ENCODE measurements around the gene DRAP1.

The DRAP1 gene, protein sequence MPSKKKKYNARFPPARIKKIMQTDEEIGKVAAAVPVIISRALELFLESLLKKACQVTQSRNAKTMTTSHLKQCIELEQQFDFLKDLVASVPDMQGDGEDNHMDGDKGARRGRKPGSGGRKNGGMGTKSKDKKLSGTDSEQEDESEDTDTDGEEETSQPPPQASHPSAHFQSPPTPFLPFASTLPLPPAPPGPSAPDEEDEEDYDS

GRCh38 chr11:65919141-65919572 is at the start of gene DRAP1:
TSS of gene DRAP1 (plus strand) at chr11:65919426. CDS start at chr11:65919502, 76 bp downstream.
- Histone ChIP-seq H3K27ac (ENCODE audit: low read depth, low read length) (peak within 1 kb of the TSS; percentile 94), H3K36me3 (ENCODE audit: control insufficient read depth, insufficient read depth, low read length) (peaks cover 9% of the 10 kb centered on the region), H3K9ac (ENCODE audit: low read length) (peak within 1 kb of the TSS; percentile 70), H3K27me3 (ENCODE audit: control insufficient read depth, insufficient read depth, low read length) (no peaks in the 10 kb centered on the region), H3K4me1 (ENCODE audit: control insufficient read depth, insufficient read depth, low read length) (peaks cover 33% of the 10 kb centered on the region), H3K4me3 (ENCODE audit: low read length) (peak within 1 kb of the TSS; percentile 97)

DNA sequence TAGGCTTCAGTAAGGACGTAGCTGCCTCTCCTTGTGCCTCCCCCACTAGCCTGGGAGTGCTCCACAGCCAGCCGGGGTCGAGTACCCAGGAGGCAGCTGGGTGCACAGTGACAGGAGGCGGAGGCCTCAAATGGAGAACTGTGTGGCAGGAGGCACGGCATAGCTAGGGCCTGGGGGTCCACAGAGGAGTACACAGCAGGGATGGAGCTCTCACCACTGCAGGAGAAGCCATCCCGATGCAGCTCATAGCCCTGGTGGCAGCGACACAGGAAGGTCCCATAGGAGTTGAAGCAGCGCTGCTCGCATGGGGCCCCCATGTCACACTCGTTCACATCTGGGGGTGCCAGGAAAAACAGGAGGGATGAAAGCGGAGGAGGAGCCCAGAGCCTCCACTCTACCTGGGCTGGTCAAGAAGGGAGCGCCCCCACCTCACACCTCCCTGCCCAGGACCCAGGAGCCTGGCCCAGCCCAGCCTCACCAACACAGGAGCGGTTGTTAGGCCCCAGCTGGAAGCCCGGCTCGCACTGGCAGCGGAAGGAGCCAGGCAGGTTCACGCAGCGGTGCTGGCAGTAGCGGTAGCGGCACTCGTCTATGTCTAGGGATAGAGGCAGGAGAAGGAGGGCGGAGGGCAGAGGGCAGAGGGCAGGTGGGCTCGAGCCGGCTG is 49.5 kb upstream of the DRAP1 start:
- Histone ChIP-seq H3K4me1 (ENCODE audit: control insufficient read depth, insufficient read depth, low read length) (peaks cover 8% of the 10 kb centered on the region), H3K27ac (ENCODE audit: low read depth, low read length) (no peak overlapping the region), H3K4me3 (ENCODE audit: low read length) (no peak overlapping the region), H3K27me3 (ENCODE audit: control insufficient read depth, insufficient read depth, low read length) (no peaks in the 10 kb centered on the region), H3K9ac (ENCODE audit: low read length) (no peak overlapping the region), H3K36me3 (ENCODE audit: control insufficient read depth, insufficient read depth, low read length) (peaks cover 9% of the 10 kb centered on the region)

DNA sequence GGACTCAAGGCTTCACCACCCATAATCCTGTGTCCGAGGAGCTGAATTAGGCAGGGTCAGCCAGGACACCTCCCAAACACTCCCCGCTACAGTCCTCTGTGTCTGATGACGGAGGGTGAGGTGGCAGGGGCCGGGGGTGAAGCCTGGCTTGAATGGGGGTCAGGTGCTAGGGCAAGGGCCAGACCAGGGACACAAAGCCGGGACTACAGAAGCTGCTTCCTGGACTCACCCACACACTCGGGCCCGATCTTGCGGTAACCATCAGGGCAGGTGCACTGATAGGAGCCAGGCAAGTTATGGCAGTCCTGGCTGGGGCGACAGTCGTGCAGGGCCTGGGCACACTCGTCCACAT is 48.9 kb upstream of the DRAP1 start:
- no peak overlapping the region for H3K4me3 ChIP-seq (ENCODE audit: low read length)
- peak overlapping the region; percentile 24 for H3K27ac ChIP-seq (ENCODE audit: low read depth, low read length)
- peaks cover 8% of the 10 kb centered on the region for H3K4me1 ChIP-seq (ENCODE audit: control insufficient read depth, insufficient read depth, low read length)
- no peak overlapping the region for H3K9ac ChIP-seq (ENCODE audit: low read length)
- no peaks in the 10 kb centered on the region for H3K27me3 ChIP-seq (ENCODE audit: control insufficient read depth, insufficient read depth, low read length)
- H3K36me3 ChIP-seq (ENCODE audit: control insufficient read depth, insufficient read depth, low read length), result peaks cover 7% of the 10 kb centered on the region

GRCh38 chr11:65870706-65871681 is 48.2 kb upstream of the DRAP1 start:
- peaks cover 8% of the 10 kb centered on the region for H3K4me1 ChIP-seq (ENCODE audit: control insufficient read depth, insufficient read depth, low read length)
- H3K27ac ChIP-seq (ENCODE audit: low read depth, low read length), result peak overlapping the region; percentile 93
- peak overlapping the region; percentile 68 for H3K4me3 ChIP-seq (ENCODE audit: low read length)

DNA sequence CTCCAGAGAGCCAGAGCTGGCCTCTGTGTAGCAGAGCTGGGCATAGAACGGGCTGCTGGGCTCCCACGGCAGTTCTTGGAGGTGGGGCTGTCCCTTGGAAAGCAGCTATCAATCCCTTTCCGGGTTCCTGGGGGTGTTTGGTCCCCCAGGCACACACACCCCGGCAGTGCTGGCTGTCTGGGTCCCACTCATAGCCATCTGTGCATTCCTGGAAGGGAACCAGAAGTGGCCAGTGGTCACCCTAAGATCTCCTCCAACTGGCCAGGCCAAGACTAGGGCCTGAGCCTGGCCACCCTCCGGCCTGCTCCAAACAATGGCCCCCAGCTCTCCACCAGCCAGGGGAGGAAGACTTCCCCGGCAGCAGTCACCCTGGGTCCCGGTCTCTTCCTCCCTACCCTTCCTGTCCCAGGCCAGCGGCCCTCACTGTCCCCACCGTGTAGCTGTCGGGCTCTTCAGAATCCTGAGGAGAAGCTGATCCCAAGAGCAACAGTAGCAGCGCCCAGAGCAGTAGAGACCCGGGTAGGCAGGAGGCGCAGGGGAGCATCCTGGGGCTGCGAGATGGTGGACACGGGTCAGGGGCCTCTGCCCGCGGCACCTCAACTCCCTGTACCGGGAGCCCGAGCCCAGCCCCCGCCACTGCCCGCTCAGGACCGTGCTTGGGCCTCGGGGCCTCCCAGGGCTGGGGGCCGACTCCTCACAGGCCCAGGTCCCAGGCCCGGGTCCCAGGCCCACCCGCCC is 47.2 kb upstream of the DRAP1 start:
- H3K36me3 ChIP-seq (ENCODE audit: control insufficient read depth, insufficient read depth, low read length), result peaks cover 5% of the 10 kb centered on the region
- peaks cover 8% of the 10 kb centered on the region for H3K4me1 ChIP-seq (ENCODE audit: control insufficient read depth, insufficient read depth, low read length)
- peak overlapping the region; percentile 39 for H3K9ac ChIP-seq (ENCODE audit: low read length)
- peak overlapping the region; percentile 68 for H3K4me3 ChIP-seq (ENCODE audit: low read length)
- peak overlapping the region; percentile 93 for H3K27ac ChIP-seq (ENCODE audit: low read depth, low read length)
- no peaks in the 10 kb centered on the region for H3K27me3 ChIP-seq (ENCODE audit: control insufficient read depth, insufficient read depth, low read length)

More at GRCh38 chr11:65870706-65871681, 48.2 kb upstream of the DRAP1 start:
- Histone ChIP-seq H3K9ac (ENCODE audit: low read length) (no peak overlapping the region), H3K36me3 (ENCODE audit: control insufficient read depth, insufficient read depth, low read length) (peaks cover 5% of the 10 kb centered on the region), H3K27me3 (ENCODE audit: control insufficient read depth, insufficient read depth, low read length) (no peaks in the 10 kb centered on the region)

GRCh38 chr11:65872586-65873317 is 46.5 kb upstream of the DRAP1 start, which contains the start of gene EFEMP2:
TSS of gene EFEMP2 (minus strand) at chr11:65872800. CDS start at chr11:65872354, 446 bp downstream.
- H3K36me3 ChIP-seq (ENCODE audit: control insufficient read depth, insufficient read depth, low read length), result peaks cover 5% of the 10 kb centered on the region
- peaks cover 8% of the 10 kb centered on the region for H3K4me1 ChIP-seq (ENCODE audit: control insufficient read depth, insufficient read depth, low read length)
- peak within 1 kb of the TSS; percentile 93 for H3K27ac ChIP-seq (ENCODE audit: low read depth, low read length)
- H3K9ac ChIP-seq (ENCODE audit: low read length), result peak within 1 kb of the TSS; percentile 80
- H3K4me3 ChIP-seq (ENCODE audit: low read length), result peak within 1 kb of the TSS; percentile 89
- H3K27me3 ChIP-seq (ENCODE audit: control insufficient read depth, insufficient read depth, low read length), result no peaks in the 10 kb centered on the region

- Histone ChIP-seq H3K36me3 (ENCODE audit: control insufficient read depth, insufficient read depth, low read length) (peaks cover 5% of the 10 kb centered on the region), H3K4me1 (ENCODE audit: control insufficient read depth, insufficient read depth, low read length) (peaks cover 8% of the 10 kb centered on the region), H3K9ac (ENCODE audit: low read length) (peak overlapping the region; percentile 80), H3K27me3 (ENCODE audit: control insufficient read depth, insufficient read depth, low read length) (no peaks in the 10 kb centered on the region), H3K4me3 (ENCODE audit: low read length) (peak overlapping the region; percentile 89), H3K27ac (ENCODE audit: low read depth, low read length) (peak overlapping the region; percentile 93)
These were observed 45.7 kb upstream of the DRAP1 start for GRCh38 chr11:65873318-65874156.

DNA sequence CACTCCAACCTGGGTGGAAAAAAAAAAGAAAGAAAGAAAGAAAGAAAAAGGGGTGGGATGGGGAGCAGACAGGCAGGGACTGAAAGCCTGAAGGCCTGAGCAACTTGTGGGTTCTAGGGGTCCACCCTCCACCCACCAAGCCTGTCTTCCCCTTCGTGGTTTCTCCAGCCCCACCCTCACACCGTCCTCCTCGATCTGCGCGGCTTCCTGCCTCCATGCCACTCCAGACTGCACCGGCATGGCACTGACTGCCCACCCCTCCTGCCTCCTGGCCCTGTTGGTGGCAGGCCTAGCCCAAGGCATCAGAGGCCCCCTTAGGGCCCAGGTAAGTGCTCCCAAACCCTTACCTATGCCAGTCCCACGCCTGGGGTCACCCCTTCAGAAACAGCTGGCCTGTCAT is 39.6 kb upstream of the DRAP1 start, which contains the start of gene CTSW:
CTSW (plus strand) TSS at position 221 of the 400 bp plus-strand sequence; CDS start at position 239, 18 bp downstream.
- no peak within 1 kb of the TSS for H3K4me3 ChIP-seq (ENCODE audit: low read length)
- H3K4me1 ChIP-seq (ENCODE audit: control insufficient read depth, insufficient read depth, low read length), result no peaks in the 10 kb centered on the region
- H3K27me3 ChIP-seq (ENCODE audit: control insufficient read depth, insufficient read depth, low read length), result no peaks in the 10 kb centered on the region
- H3K9ac ChIP-seq (ENCODE audit: low read length), result no peak within 1 kb of the TSS
- no peak within 1 kb of the TSS for H3K27ac ChIP-seq (ENCODE audit: low read depth, low read length)
- peaks cover 14% of the 10 kb centered on the region for H3K36me3 ChIP-seq (ENCODE audit: control insufficient read depth, insufficient read depth, low read length)

- H3K27ac ChIP-seq (ENCODE audit: low read depth, low read length), result no peak overlapping the region
- no peaks in the 10 kb centered on the region for H3K4me1 ChIP-seq (ENCODE audit: control insufficient read depth, insufficient read depth, low read length)
- H3K4me3 ChIP-seq (ENCODE audit: low read length), result no peak overlapping the region
These were observed 39.2 kb upstream of the DRAP1 start for GRCh38 chr11:65880027-65880426.

GRCh38 chr11:65880844-65881421 is 38.3 kb upstream of the DRAP1 start:
- Histone ChIP-seq H3K27me3 (ENCODE audit: control insufficient read depth, insufficient read depth, low read length) (no peaks in the 10 kb centered on the region), H3K36me3 (ENCODE audit: control insufficient read depth, insufficient read depth, low read length) (peaks cover 17% of the 10 kb centered on the region), H3K27ac (ENCODE audit: low read depth, low read length) (no peak overlapping the region), H3K4me1 (ENCODE audit: control insufficient read depth, insufficient read depth, low read length) (no peaks in the 10 kb centered on the region), H3K9ac (ENCODE audit: low read length) (no peak overlapping the region), H3K4me3 (ENCODE audit: low read length) (no peak overlapping the region)

More at GRCh38 chr11:65880027-65880426, 39.2 kb upstream of the DRAP1 start:
- no peak overlapping the region for H3K9ac ChIP-seq (ENCODE audit: low read length)
- no peaks in the 10 kb centered on the region for H3K27me3 ChIP-seq (ENCODE audit: control insufficient read depth, insufficient read depth, low read length)
- peaks cover 14% of the 10 kb centered on the region for H3K36me3 ChIP-seq (ENCODE audit: control insufficient read depth, insufficient read depth, low read length)

Data from rectal smooth muscle tissue (tissue), 1 donor.